HEK293 (cell line): ENCODE data around the gene LNX1.

Experiments
- CTCF ChIP-seq: fragments of 450-650 bp; formaldehyde crosslinking; IDR thresholded peaks from 2 replicates; pipeline ENCODE4 v1.5.1; 2016; ENCODE audit warnings: missing biosample characterization, missing genetic modification characterization
- REST ChIP-seq: fragments of 450-650 bp; formaldehyde crosslinking; IDR thresholded peaks from 2 replicates; pipeline ENCODE4 v1.5.1; 2016; ENCODE audit warnings: missing biosample characterization, missing genetic modification characterization
- TRIM28 ChIP-seq: IDR thresholded peaks from 2 replicates; pipeline ENCODE4 v1.6.1; 2011; ENCODE audit warnings: low read length, control low read depth, borderline replicate concordance
- ZNF175 ChIP-seq: fragments of 450-650 bp; formaldehyde crosslinking; IDR thresholded peaks from 2 replicates; pipeline ENCODE4 v1.5.1; 2016; ENCODE audit warnings: missing biosample characterization, missing genetic modification characterization
- ZNF513 ChIP-seq: fragments of 450-650 bp; IDR thresholded peaks from 2 replicates; pipeline ENCODE4 v1.5.1; 2018; ENCODE audit warnings: missing biosample characterization, missing genetic modification characterization

- TF ChIP-seq TRIM28: no peak
- TF ChIP-seq ZNF175 (tag by site-specific recombination): no peak
- no peak for TF ChIP-seq REST (tag by site-specific recombination)
- no peak for TF ChIP-seq ZNF513 (tag by site-specific recombination)
- TF ChIP-seq CTCF (tag by site-specific recombination): no peak
Measured at GRCh38 chr4:53479736-53480525, 111.4 kb downstream of the LNX1 start.
